ENCODE measurements around the gene CD274. TPM values are rescaled to one million over a fixed set of nuclear protein-coding genes. Genes with fewer than 3 reads are reported as not detected.

The CD274 gene
- total and polyA plus RNA-seq, 2 of the 8 experiments (the other 6 are each of a cell fraction or from before 2014, with no cell fraction given), result 0.08 to 0.15 TPM

DNA sequence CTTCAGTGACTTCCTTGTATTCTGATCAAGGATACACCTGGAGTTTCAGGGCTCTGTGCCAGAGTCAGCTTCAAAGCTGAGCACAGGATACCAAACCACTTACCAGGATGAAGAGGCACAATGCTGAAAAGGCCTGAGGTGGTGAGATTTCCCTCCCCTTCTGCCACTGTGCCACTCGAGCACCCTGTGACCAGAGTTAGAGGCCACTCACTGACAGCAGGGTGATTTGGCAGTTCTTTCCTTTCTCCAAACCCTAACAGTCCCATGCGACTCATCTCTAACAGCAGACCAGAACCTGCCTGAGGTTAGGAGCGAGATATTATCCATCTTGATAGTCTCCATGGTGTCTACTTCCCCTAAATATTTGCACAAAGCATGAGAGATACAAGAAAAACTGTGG lies 14.4 kb upstream of the CD274 start:
- Histone ChIP-seq H3K79me2 (ENCODE audit: control insufficient read depth in 1 of 2, insufficient read depth in 2 of 2, low read length in 2 of 2) (no peaks in the 10 kb centered on the region), H3K18ac (ENCODE audit: extremely low read depth, low read length) (no peak overlapping the region), H2BK15ac (ENCODE audit: low read length) (no peak overlapping the region), H2AFZ (ENCODE audit: low read length) (no peak overlapping the region), H3K4me3 (ENCODE audit: extremely low read depth in 1 of 4, insufficient read depth in 2 of 4, low read depth in 3 of 4, low read length in 4 of 4) (no peak overlapping the region), H2AK5ac (ENCODE audit: low read depth, low read length) (no peak overlapping the region), H2BK5ac (ENCODE audit: low read depth, low read length) (no peak overlapping the region), H3K14ac (ENCODE audit: insufficient read length) (no peak overlapping the region), H4K5ac (ENCODE audit: insufficient read length, low read depth, low read length) (no peak overlapping the region), H3K9me3 (ENCODE audit: insufficient read depth in 2 of 2, low read depth in 1 of 2, low read length in 1 of 2) (peaks cover 3 to 27% of the 10 kb centered on the region in 2 experiments; a peak in 2 of 4 replicates), H3K79me1 (ENCODE audit: low read depth, low read length) (no peaks in the 10 kb centered on the region), H2BK20ac (ENCODE audit: low read length) (no peak overlapping the region), H3K4ac (replicated peaks; ENCODE audit: insufficient read length, low read depth, low read length) (no peak overlapping the region), H3K27me3 (replicated peaks in 1 of 4; ENCODE audit: control insufficient read depth in 3 of 4, extremely low read depth in 1 of 4, insufficient read depth in 3 of 4, low read length in 3 of 4) (no peaks in the 10 kb centered on the region), H3K9ac (replicated peaks in 1 of 4; ENCODE audit: extremely low read depth in 1 of 4, low read depth in 3 of 4, low read length in 3 of 4) (no peak overlapping the region), H2BK120ac (replicated peaks; ENCODE audit: low read depth, low read length) (no peak overlapping the region), H4K8ac (ENCODE audit: extremely low read depth, insufficient read depth, low read length) (no peak overlapping the region), H3K23ac (ENCODE audit: insufficient read length) (no peak overlapping the region), H3K27ac (ENCODE audit: low read depth, low read length) (no peak overlapping the region), H3K4me1 (replicated peaks in 1 of 4; ENCODE audit: control insufficient read depth in 3 of 4, insufficient read depth in 4 of 4, low read length in 3 of 4) (peaks cover 0 to 6% (median 2%) of the 10 kb centered on the region in 4 experiments; a peak in 3 of 7 replicates), H2BK12ac (ENCODE audit: low read depth, low read length) (no peak overlapping the region), H3K4me2 (ENCODE audit: insufficient read depth in 1 of 2, low read depth in 2 of 2, low read length in 2 of 2) (no peak overlapping the region), H3K23me2 (ENCODE audit: low read depth, low read length) (peaks cover 6% of the 10 kb centered on the region; the same call in 1 of the 2 replicates), H4K91ac (replicated peaks; ENCODE audit: insufficient read length, low read length) (no peak overlapping the region), H3K36me3 (ENCODE audit: control insufficient read depth in 2 of 4, insufficient read depth in 4 of 4, low read length in 3 of 4) (peaks cover 3 to 24% (median 5%) of the 10 kb centered on the region in 4 experiments; a peak in 5 of 8 replicates), H4K20me1 (replicated peaks in 1 of 2; ENCODE audit: control insufficient read depth in 1 of 2, insufficient read depth in 2 of 2, low read length in 2 of 2) (no peaks in the 10 kb centered on the region), H3K56ac (replicated peaks; ENCODE audit: insufficient read length, low read depth, low read length) (no peak overlapping the region)
- DNase-seq (ENCODE audit: low read depth in 1 of 2, low spot score in 2 of 2) (no peak), FAIRE-seq (no peak)
- ChIA-PET CTCF (ENCODE audit: partially characterized antibody) (interaction anchor here (1.1 to 1.3 kb wide), 2 partner anchors 14 to 249 kb away, joined by 3 read pairs; partner anchors contain the start of gene CD274), POLR2A (ENCODE audit: partially characterized antibody) (no interaction called here)
- 93% methylated on average over 3 of the region's 3 CpGs; no CpG with 5 or more reads in 1 of the 2 experiments for WGBS, 2 experiments (ENCODE audit: extremely low coverage in 1 of 2, insufficient coverage in 1 of 2, insufficient read length in 1 of 2, insufficient replicate concordance in 2 of 2, low coverage in 1 of 2, low lambda C conversion rate in 2 of 2, missing lambda C conversion rate in 1 of 2)
- TF ChIP-seq NANOG (IDR thresholded peaks at IDR 0.05; ENCODE audit: insufficient read depth, low read depth, low read length, poor library complexity, severe bottlenecking) (no peak), POLR2A (IDR thresholded peaks at IDR 0.05; ENCODE audit: control extremely low read depth in 1 of 2, low read depth in 2 of 2, low read length in 2 of 2) (no peak), SIRT6 (IDR thresholded peaks at IDR 0.05; ENCODE audit: low read length) (no peak), KDM5A (IDR thresholded peaks at IDR 0.05; ENCODE audit: low read length) (no peak), GABPA (IDR thresholded peaks at IDR 0.05; ENCODE audit: borderline replicate concordance, insufficient read depth, low read length) (no peak), EZH2 (IDR thresholded peaks at IDR 0.05; ENCODE audit: low read depth, low read length, severe bottlenecking) (no peak), RXRA (IDR thresholded peaks at IDR 0.05; ENCODE audit: insufficient read depth, low read depth, low read length) (no peak), SAP30 (IDR thresholded peaks at IDR 0.05; ENCODE audit: insufficient read depth, insufficient replicate concordance, low read length) (no peak)
